Testis (tissue), 2 donors: ENCODE measurements around the gene GNA14.

Experiments used
- POLR2A ChIP-seq: fragments of 450-650 bp; IDR thresholded peaks from one replicate; pipeline ENCODE4 v1.6.1; 2017; ENCODE audit warnings: antibody characterized with exemption, mild to moderate bottlenecking, moderate library complexity
- TF ChIP-seq, protein P1 (sequence below), 3 experiments: fragments of 450-650 bp in 2 of 3; fragments of 200-600 bp in 1 of 3; sonication (generic) in 1 of 3; IDR thresholded peaks; one replicate each; pipeline ENCODE4 v1.5.1; 2016 to 2019; ENCODE audit warnings: antibody characterized with exemption in 3 of 3, mild to moderate bottlenecking in 2 of 3, moderate library complexity in 1 of 3

DNA sequence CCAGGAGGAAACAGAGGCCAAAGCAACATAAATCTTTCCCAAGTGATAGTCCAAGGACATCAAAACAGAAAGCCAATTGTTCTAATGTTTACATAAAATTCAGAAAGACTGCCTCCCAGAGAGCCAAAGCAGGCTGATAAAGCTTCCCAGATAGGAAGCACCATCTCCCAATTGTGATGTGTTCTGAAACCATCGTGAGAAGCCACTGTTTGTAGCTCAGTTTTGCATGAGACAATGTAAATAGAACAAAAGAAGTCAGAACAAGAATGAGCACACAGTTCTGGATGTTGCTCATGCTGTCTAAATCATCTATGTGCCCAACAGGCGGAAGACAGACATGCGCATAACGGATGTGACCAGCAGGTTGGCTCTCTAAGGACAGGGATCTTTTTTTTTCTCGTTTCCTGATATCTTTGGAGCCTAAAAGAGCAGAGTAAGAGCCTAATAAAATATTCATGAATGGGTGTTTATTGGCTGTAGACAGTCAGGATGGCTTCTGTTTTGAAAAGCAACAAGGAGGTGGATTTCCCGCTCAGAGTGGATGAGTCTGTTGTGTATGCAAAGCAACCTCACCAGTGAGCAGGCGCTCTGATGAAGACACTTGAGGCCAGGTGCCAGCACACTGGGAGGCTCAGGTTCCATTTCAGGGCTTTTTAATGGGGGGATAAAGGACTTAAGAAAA, 113.6 kb downstream of the GNA14 start:
- TF ChIP-seq POLR2A: no peak
- TF ChIP-seq, protein P1, sequence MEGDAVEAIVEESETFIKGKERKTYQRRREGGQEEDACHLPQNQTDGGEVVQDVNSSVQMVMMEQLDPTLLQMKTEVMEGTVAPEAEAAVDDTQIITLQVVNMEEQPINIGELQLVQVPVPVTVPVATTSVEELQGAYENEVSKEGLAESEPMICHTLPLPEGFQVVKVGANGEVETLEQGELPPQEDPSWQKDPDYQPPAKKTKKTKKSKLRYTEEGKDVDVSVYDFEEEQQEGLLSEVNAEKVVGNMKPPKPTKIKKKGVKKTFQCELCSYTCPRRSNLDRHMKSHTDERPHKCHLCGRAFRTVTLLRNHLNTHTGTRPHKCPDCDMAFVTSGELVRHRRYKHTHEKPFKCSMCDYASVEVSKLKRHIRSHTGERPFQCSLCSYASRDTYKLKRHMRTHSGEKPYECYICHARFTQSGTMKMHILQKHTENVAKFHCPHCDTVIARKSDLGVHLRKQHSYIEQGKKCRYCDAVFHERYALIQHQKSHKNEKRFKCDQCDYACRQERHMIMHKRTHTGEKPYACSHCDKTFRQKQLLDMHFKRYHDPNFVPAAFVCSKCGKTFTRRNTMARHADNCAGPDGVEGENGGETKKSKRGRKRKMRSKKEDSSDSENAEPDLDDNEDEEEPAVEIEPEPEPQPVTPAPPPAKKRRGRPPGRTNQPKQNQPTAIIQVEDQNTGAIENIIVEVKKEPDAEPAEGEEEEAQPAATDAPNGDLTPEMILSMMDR (IDR thresholded peaks at IDR 0.05): no peak
